GM18508 (cell line): Measurements from ENCODE around the gene KIF3C.

Source experiments
- ATAC-seq: cut with Tn5 transposase; IDR thresholded peaks from one replicate; pipeline ENCODE4 v1.9.1; 2021; ENCODE audit warnings: moderate number of reproducible peaks; ENCODE audit not compliant: insufficient read depth, unreplicated experiment

The KIF3C gene

DNA sequence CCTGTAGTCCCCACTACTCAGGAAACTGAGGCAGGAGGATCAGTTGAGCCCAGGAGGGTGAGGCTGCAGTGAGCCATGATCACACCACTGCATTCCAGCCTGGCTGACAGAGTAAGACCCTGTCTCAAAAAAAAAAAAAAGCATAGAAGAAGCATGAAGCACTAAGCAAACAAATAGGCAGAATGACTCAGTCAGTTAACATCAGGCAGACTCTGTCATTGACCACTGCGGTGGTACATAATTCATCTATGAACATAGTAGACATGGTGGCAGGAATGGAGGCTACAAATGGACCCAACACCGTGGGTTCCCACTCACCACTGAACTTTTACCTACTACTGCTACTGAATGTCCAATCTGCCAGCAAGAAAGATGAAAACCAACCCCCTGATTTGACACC is 96.4 kb downstream of the KIF3C start:
- ATAC-seq = no peak

DNA sequence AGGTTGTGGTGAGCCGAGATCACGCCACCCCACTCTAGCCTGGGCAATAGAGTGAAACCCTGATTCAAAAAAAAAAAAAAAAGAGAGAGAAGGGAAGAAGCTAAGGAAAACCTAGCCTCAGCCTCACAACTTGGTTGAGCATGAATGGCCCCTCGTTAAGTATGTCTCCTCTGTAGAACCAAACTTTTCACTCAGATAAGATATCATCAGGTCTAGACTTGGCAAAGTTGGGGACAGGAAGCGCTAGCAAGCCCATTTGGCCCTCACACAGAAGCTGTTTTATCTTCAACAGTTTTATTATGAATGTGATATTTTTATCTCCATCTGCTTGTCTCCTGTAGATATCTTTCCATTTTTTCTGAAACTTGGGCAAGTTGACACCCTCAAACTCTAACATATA is 100.5 kb downstream of the KIF3C start:
- no peak for ATAC-seq

DNA sequence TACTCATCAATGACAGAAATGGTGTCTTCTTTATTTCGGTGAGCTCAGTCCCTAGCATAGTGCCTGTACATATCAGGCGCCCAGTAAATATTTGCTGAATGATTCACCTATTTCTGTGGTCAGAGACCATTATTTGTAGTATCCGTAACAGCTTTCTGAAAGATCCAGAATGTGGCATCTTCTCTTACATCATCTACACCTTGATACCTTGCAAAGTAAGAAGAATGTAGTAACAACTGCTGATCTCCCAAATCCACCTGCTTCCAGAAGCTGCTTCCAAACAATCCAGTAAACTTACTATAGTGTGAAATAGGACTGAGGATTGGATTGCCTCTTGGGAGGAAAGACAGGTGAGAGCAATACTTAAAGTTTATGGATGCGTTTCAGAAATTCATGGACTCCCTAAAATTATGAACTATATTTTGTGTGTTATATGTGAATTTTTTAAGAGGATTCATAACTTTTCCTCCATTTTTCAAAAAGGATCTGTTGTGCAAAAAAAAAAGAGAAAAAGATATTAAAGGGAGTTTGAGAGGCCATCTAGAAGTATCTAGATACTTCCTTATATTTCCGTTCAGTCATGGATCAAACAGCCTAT is 103.1 kb downstream of the KIF3C start:
- no peak for ATAC-seq

DNA sequence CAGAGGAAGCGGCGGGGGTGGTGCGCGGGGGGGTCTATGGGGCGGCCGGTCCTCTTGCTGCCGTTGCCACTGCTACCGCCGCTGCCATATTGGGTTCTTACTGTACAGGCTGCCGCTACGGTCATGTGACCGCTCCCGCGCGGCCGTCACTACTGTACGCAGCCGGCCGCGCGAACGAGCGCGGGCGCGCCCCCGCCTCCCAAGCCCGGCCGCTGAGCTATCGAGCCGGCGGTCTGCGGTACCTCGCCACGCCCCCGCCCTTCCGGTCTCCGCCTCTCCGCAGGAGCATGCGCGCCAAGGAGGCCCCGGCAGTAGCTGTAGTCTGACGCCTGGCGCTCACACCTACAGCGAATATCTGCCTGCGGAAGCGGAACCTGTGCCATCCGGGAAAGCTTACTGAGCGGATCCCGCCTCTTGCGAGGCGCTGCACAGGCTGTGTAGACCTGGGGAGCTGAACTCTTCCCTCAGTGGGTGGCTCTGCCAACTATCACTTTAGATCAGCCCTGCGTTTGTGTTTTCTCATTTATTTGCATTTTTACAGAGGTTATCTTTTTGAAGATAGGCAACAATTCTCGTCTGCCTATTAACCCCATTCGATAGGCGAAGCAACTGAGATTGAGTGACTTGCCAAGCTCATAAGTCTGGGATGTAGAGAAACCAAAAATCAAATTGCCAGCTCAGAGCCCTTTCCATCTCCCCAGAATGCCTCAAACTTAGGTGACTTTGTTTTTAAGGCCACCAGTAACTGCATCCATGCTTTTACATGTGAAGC is 103.8 kb downstream of the KIF3C start, which contains the start of gene ASXL2:
Gene ASXL2 (minus strand): TSS at position 127 of the 772 bp plus-strand sequence. CDS start 265 bp downstream, outside the sequence.
- ATAC-seq = peak; percentile 72

DNA sequence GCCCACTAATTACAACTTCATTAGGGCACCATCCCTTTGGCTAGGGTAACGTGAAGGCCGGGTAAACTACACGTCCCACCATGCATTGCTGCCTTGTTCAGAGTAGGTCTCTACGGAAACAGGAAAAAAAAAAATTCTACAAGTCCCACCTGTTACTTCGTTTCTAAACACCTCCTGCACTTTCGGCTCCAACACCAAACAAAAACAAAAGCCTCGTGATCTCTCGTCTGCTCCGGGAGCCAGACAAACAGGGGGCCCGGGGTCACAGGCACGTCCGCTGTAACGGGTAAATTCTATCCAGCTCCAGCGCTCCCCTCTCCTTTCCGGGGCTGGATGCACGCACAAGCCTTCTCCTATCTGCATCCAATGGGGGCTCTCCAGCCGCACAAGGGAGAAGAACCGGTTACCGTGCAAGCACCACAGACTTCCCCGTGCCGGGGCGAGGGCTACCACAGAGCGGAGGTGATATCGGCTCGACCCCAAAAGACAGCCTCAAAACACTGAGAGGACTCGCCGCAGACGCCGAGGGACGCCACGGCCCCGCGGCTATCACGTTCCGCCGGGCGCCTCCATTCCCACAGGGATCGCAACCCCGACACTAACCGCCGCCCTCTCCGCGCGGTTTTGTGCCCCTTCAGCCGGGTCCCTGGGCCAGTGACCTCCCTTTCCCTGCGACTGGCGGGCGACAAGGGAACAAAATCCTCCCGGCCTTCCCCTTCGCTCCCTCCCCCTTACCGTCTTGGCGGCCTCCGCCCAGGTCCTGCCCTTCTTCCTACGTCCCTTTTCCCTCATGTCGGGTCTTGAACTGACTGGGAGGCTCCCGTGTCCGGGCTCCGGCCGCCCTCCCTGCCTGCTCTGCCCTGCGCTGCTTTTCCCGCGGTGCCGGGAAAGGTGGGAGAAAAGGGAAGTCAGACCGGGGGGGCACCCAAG is 104.6 kb downstream of the KIF3C start:
- ATAC-seq = no peak
